HL-60 (cell line): ENCODE data around the gene ERBB2.

Experiments used
- POLR2AphosphoS5 ChIP-seq: IDR thresholded peaks from 2 replicates; pipeline ENCODE4 v1.6.1; 2012; ENCODE audit warnings: low read depth
- TF ChIP-seq, protein P1 (sequence below): IDR thresholded peaks from one replicate; pipeline ENCODE4 v1.5.1; 2011; ENCODE audit warnings: low read length, control low read depth, inconsistent platforms; ENCODE audit not compliant: insufficient read depth

DNA sequence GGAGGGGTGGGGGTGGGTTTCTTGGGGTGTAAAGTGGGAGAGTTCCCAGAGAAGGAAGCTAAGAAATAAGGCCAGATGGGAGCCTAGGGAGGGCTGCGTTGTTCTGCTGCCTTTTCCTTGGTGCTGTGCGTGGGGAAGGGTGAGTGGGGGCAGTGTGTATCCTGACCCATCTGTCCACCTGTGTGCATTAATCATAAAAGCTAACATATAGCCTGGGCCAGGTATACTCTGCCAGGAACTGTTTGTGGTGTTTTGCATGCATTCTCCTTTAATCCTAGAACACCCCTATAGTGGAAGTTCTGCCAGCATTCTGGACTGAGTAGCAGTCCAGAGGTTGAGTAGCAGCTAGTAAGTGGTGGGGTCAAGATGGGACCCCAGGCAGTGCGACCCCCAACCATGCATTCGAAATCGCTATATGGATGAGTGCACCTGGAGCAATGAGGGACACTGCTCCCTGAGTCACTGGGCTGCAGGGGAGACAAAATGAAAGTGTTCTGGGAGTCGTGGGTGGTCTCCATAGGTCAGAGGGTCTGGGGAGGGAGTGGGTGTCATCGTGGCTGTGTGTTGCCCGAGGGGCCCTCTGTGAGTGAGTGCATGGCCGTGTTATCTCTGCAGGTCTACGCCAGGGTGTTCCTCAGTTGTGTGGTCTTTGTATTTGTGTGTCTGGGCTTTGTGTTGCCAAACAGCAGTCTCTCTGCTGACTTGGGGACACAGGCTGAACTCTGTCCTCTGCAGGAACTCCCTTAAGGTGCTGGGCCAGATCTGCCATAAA lies 1.3 kb downstream of the ERBB2 start:
- TF ChIP-seq, protein P1, sequence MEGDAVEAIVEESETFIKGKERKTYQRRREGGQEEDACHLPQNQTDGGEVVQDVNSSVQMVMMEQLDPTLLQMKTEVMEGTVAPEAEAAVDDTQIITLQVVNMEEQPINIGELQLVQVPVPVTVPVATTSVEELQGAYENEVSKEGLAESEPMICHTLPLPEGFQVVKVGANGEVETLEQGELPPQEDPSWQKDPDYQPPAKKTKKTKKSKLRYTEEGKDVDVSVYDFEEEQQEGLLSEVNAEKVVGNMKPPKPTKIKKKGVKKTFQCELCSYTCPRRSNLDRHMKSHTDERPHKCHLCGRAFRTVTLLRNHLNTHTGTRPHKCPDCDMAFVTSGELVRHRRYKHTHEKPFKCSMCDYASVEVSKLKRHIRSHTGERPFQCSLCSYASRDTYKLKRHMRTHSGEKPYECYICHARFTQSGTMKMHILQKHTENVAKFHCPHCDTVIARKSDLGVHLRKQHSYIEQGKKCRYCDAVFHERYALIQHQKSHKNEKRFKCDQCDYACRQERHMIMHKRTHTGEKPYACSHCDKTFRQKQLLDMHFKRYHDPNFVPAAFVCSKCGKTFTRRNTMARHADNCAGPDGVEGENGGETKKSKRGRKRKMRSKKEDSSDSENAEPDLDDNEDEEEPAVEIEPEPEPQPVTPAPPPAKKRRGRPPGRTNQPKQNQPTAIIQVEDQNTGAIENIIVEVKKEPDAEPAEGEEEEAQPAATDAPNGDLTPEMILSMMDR = no peak
- TF ChIP-seq POLR2AphosphoS5 = no peak
